ENCODE results near the gene PMEPA1.
"Not testable (repeated sequence)": the region's sequence is repeated elsewhere in the genome, so short reads cannot be mapped to it uniquely, and the experiment has no call there.

DNA sequence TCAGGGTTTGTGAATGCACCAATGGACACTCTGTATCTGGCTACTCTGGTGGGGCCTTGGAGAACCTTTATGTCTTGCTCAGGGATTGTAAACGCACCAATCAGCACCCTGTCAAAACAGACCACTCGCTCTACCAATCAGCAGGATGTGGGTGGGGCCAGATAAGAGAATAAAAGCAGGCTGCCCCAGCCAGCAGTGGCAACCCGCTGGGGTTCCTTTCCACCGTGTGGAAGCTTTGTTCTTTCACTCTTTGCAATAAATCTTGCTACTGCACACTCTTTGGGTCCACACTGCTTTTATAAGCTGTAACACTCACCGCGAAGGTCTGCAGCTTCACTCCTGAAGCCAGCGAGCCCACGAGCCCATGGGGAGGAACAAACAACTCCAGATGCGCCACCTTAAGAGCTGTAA is 80.3 kb downstream of the PMEPA1 start:
- TF ChIP-seq, protein P1, sequence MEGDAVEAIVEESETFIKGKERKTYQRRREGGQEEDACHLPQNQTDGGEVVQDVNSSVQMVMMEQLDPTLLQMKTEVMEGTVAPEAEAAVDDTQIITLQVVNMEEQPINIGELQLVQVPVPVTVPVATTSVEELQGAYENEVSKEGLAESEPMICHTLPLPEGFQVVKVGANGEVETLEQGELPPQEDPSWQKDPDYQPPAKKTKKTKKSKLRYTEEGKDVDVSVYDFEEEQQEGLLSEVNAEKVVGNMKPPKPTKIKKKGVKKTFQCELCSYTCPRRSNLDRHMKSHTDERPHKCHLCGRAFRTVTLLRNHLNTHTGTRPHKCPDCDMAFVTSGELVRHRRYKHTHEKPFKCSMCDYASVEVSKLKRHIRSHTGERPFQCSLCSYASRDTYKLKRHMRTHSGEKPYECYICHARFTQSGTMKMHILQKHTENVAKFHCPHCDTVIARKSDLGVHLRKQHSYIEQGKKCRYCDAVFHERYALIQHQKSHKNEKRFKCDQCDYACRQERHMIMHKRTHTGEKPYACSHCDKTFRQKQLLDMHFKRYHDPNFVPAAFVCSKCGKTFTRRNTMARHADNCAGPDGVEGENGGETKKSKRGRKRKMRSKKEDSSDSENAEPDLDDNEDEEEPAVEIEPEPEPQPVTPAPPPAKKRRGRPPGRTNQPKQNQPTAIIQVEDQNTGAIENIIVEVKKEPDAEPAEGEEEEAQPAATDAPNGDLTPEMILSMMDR (IDR thresholded peaks at IDR 0.05): not testable (repeated sequence)
- peak in 1 of 3 donors; percentile 30 for TF ChIP-seq POLR2A (IDR thresholded peaks at IDR 0.05)
